ENCODE measurements around the gene FBXL13.

GRCh38 chr7:102860351-102860811 lies 214.2 kb downstream of the FBXL13 start:
- no peak for TF ChIP-seq CTCF (IDR thresholded peaks at IDR 0.05; ENCODE audit: insufficient read depth, low read length)
- TF ChIP-seq GABPA (IDR thresholded peaks at IDR 0.05; ENCODE audit: low read depth) = no peak
- TF ChIP-seq REST (IDR thresholded peaks at IDR 0.05; ENCODE audit: insufficient replicate concordance, low read depth) = no peak
- no peak for TF ChIP-seq POLR2AphosphoS5 (IDR thresholded peaks at IDR 0.05; ENCODE audit: low read depth)
- no peak for TF ChIP-seq SPI1 (IDR thresholded peaks at IDR 0.05; ENCODE audit: borderline replicate concordance, low read depth)
